Right hindlimb (tissue), 1 donor: ENCODE data around the gene LHX3.
"Not testable (repeated sequence)": the region's sequence is repeated elsewhere in the genome, so short reads cannot be mapped to it uniquely, and the experiment has no call there.

ENCODE experiments used
- DNase-seq: peaks from one replicate; pipeline ENCODE4 v3.0.0-alpha.2; 2018

The LHX3 gene

GRCh38 chr9:136240941-136241340 lies 36.0 kb upstream of the LHX3 start:
- DNase-seq: no peak

GRCh38 chr9:136239983-136240330 lies 35.0 kb upstream of the LHX3 start:
- no peak for DNase-seq

DNA sequence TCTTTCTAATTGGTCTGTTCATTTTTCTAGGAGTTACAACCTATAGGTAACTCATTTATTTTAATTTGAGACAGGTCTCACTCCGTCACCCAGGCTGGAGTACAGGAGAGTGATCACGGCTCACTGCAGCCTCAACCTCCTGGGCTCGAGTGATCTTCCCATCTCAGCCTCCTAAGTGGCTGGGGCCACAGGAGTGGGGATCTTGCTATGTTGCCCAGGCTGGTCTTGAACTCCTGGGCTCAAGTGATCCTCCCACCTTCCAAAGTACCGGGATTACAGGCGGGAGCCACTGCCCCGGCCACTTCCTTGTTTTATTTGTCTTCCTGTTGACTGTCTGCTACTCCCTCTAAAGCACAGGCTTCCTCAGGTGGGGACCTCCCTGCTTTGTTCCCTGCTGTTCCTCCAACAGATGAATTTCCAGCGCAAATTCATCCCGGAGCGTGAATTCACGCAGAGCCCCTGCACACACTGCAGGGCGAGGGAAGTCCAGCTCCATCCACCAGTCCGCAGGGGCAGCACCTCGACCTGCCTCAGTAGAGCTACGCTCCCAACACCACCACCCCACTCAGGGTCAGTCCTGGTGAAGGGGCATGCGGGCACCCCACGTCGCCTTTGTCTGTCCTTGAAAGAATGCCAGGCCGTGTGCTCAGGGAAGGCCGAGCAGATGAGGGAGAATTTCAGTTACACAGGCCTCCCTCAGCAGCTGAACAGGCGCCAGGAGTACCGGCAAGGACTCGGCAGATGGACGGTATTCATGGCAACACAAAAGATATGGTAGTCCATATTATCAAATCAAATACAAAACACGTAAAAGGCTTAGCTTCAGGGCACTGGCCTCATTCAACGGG lies 34.4 kb upstream of the LHX3 start:
- no peak for DNase-seq

DNA sequence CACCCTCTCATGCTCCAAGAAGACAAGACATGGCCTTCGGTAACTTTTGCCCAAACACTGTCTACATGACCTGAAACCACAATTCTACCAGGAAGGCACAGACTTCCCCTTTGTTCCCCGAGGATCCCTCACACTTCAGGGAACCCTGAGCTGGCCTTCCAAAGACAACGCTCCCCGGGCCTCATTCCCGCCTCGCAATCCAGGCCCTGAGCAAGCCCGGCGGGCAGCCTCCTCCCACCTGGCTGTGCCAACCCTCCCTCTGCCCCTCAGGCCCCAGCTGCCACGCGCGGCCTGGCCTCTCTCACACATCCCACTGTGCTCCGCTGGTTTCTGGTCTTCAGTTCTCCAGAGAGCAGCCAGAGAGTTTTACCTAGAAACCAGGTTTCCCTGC lies 33.4 kb upstream of the LHX3 start:
- no peak for DNase-seq

DNA sequence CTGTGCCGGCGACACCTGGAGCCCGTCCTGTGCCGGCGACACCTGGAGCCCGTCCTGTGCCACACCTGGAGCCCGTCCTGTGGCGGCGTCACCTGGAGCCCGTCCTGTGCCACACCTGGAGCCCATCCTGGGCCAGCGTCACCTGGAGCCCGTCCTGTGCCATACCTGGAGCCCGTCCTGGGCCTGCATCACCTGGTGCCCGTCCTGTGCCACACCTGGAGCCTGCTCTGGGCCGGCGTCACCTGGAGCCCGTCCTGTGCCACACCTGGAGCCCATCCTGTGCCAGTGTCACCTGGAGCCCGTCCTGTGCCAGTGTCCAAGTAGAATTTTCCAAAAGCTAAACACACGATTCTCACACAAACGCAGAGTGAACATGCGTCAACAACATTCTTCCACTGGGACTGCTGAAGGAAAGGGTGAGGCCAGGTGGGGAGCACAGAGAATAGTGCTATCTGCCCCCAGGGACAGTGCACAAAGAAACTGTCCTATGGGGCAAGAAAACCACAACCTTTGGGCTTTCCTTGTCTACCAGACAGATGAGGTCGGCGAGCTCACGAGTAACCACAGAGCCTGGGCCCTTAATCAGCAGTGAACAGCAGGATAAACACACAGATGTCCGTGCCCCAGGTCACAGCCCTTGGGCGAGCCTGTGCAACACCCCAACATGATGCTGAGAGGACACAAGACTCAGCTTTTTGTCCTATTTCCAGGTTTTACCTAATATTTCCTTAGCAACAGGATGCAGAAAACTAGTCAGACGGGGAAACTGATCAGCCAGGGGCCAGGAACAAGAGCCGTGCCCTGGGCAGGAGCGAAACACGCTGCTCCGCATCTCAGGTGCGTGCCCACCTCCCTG lies 32.8 kb upstream of the LHX3 start:
- no peak for DNase-seq

- not testable (repeated sequence) for DNase-seq
Measured at GRCh38 chr9:136236471-136237410, 31.8 kb upstream of the LHX3 start.

DNA sequence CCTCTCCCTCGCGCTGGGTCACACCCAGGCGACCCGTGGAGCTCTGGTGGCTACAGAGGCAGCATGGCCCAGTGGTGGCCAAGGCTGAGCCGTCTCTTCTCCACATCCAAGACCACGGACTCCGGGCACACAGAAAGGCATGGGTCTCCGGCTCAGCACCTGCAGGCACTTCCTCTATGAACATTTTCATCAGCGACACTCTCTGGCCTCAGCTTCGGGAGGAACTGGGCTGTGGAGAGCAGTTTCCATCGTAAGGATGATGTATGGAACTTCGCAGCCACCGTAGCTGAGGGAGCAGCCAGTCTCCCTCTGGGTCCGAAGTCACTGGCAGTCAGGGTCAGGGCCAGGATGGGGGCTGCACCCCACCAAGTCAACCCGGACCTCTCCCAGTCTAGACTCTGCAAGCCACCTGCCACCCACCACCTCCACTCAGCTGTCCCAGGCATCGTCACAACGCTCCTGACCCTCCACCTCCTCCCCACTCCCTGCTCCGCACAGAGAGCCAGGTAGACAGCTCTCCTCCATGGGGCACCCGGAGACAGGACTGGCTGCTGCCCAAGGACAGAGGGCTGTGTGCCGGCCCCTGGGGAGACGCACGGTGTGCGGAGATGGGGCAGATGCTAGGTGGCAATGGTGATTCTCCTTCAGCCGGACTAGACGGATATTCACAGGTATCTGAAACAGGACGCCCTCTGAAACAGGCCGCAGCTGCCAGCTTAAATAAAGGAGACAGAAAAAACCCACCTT lies 31.0 kb upstream of the LHX3 start:
- no peak for DNase-seq

- no peak for DNase-seq
Measured at GRCh38 chr9:136235171-136235570, 30.2 kb upstream of the LHX3 start.

DNA sequence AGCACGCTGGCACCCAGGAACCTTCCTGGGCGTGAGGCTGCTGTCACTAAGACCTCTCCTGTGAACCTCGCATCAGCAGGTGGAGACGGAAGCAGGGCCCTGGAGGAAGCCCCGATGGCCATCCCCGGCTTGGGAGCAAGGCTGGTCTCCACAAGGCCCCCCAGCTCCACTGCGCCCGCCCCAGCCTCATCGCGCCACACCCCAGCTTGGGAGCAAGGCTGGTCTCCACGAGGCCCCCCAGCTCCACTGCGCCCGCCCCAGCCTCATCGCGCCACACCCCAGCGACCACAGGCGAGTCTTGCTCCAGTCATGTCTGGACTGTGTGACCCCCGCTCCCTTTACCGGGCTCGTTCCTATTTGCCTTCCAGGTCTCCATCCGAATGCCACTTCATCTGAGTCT lies 29.7 kb upstream of the LHX3 start:
- DNase-seq: no peak

DNA sequence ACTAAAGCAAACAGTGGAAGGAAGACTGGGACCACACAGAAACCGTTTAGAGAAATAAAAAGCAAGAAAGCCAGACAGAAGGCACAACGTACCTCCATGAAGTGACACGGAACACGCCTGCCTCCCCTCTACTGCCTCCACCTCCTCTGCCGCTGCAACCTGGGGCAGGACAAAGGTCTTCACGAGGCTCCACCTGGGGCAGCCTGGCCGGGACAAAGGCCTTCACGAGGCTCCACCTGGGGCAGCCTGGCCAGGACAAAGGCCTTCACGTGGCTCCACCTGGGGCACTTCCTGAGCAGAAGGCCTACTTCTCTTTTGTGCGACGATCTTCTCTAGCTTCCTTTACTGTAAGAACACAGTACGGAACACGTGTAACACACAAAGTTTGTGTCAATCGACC lies 28.9 kb upstream of the LHX3 start:
- DNase-seq: no peak

GRCh38 chr9:136233411-136233810 lies 28.5 kb upstream of the LHX3 start:
- no peak for DNase-seq

- DNase-seq: no peak
Measured at GRCh38 chr9:136232969-136233368, 28.0 kb upstream of the LHX3 start.

GRCh38 chr9:136231478-136232297 lies 26.8 kb upstream of the LHX3 start:
- no peak for DNase-seq

- no peak for DNase-seq
Measured at GRCh38 chr9:136230773-136231172, 25.8 kb upstream of the LHX3 start.

- no peak for DNase-seq
Measured at GRCh38 chr9:136230365-136230764, 25.4 kb upstream of the LHX3 start.

- no peak for DNase-seq
Measured at GRCh38 chr9:136229096-136230065, 24.5 kb upstream of the LHX3 start.

DNA sequence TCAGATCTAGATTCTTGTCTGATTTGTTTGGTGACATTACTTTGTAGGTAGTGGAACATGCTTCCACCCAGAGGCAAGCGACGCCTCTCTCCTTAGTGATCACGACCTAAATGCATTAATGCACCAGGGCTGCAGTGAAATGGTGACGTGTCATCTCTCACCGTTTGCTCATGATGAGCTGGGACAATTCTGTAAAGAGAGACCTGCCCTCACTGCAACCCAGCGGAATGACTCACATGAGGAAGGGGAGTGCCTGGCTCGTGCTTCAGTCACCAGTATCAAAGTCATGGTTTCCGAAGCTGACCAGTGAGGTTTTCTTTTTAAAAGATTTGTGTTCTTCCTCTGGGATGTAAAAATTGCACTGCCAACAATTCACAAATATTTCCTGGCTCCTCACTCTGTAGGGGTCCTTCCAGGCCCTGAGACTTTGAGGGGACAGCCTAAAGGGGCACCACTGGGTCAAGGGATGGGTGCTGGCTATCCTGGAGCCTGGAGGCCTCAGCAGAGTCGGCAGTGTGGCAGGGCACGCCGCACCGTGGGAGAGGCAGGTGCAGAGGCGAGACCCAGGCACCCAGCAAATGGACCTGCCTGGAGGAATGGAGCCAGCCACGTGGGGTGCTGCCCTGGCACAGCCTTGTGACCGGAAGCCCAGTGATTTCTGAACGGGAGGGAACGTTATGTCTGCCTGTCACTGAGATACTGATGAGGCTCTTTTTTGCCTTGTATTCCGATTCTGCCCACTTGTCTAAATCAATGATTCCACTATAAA lies 23.4 kb upstream of the LHX3 start:
- DNase-seq: no peak

GRCh38 chr9:136226680-136227407 lies 21.9 kb upstream of the LHX3 start:
- DNase-seq: no peak
